Measurements from ENCODE around the gene IQCN.

- TF ChIP-seq CTCF (conservative IDR thresholded peaks at IDR 0.05 in 1 of 2, IDR thresholded peaks at IDR 0.05 in 1 of 2; ENCODE audit: low read depth in 1 of 2, low read length in 2 of 2) (no peak), EZH2 (IDR thresholded peaks at IDR 0.05; ENCODE audit: low read length, missing control alignments) (no peak)
These were observed 21.1 kb downstream of the IQCN start for GRCh38 chr19:18253130-18253529.
